Colonic mucosa (tissue), 4 donors: ENCODE results near the gene TMEM258. TPM values are rescaled to one million over a fixed set of nuclear protein-coding genes. Genes with fewer than 3 reads are reported as not detected.

Experiments used
- DNase-seq: peaks from one replicate; pipeline ENCODE4 v3.0.0-alpha.2; 2020
- H3K27ac ChIP-seq: fragments of 200-600 bp; one replicate; pipeline ENCODE4 v1.8.0; 2021
- H3K27me3 ChIP-seq: fragments of 200-600 bp; one replicate; pipeline ENCODE4 v1.8.0; 2021
- H3K36me3 ChIP-seq: fragments of 200-600 bp; one replicate; pipeline ENCODE4 v1.8.0; 2021
- H3K4me1 ChIP-seq: fragments of 200-600 bp; one replicate; pipeline ENCODE4 v1.8.0; 2021; ENCODE audit warnings: mild to moderate bottlenecking
- H3K4me3 ChIP-seq: fragments of 200-600 bp; one replicate; pipeline ENCODE4 v1.8.0; 2021
- H3K9ac ChIP-seq, 2 donors: one replicate each; pipeline ENCODE4 v1.7.0; 2013; ENCODE audit warnings: control low read depth in 2 of 2, low read depth in 2 of 2, low read length in 2 of 2
- H3K9me3 ChIP-seq: fragments of 200-600 bp; one replicate; pipeline ENCODE4 v1.8.0; 2021
- intact Hi-C: fragments of 100-400 bp; cut with DNase I; formaldehyde crosslinking; loops from one replicate; pipeline ENCODE4 v1.14.1; 2022
- total RNA-seq, 2 donors: library from RNA; stranded (reverse); fragmentation: NEBNext Ultra II Directional in 1 of 2; extraction: Animal tissue kit (Norgen Biotek cat#: 25700) in 1 of 2; gene quantifications; one replicate each; pipeline ENCODE4 v1.2.1, GENCODE V29; 2021
- TF ChIP-seq, protein P1 (sequence below): fragments of 200-600 bp; IDR thresholded peaks from one replicate; pipeline ENCODE4 v1.8.0; 2022; ENCODE audit warnings: antibody characterized with exemption, mild to moderate bottlenecking
- donor health status: healthy.
- donor health status: DM: no; HTN: no; CAD: no.
- donor health status: DM: no; HTN: no; CAD: no.

Gene TMEM258
- total RNA-seq, 2 donors from 2014 or later: 119 to 149 TPM

DNA sequence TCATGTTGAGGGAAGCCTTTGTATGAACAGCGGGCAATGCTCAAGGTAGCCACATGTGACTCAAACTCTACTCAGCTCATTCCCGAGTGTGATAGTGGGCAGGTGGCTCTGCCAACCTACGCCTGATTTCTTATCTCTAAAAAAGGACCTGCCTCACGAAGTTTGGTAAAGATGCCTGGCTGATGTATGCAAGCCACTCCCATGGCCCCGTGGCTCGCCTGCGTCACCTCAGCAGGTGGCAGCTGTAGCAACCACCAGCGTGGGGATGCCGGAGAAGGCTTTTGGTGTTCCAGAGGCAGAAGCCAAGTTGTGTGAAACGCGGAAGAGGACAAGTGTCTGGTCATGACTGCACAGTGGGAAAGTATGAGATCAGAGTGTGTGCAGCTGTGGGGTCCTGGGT, 41.1 kb upstream of the TMEM258 start:
- intact Hi-C loops: no loop called here
- TF ChIP-seq, protein P1, sequence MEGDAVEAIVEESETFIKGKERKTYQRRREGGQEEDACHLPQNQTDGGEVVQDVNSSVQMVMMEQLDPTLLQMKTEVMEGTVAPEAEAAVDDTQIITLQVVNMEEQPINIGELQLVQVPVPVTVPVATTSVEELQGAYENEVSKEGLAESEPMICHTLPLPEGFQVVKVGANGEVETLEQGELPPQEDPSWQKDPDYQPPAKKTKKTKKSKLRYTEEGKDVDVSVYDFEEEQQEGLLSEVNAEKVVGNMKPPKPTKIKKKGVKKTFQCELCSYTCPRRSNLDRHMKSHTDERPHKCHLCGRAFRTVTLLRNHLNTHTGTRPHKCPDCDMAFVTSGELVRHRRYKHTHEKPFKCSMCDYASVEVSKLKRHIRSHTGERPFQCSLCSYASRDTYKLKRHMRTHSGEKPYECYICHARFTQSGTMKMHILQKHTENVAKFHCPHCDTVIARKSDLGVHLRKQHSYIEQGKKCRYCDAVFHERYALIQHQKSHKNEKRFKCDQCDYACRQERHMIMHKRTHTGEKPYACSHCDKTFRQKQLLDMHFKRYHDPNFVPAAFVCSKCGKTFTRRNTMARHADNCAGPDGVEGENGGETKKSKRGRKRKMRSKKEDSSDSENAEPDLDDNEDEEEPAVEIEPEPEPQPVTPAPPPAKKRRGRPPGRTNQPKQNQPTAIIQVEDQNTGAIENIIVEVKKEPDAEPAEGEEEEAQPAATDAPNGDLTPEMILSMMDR: no peak
- peaks cover 17% of the 10 kb centered on the region for H3K27me3 ChIP-seq
- no peak overlapping the region for H3K27ac ChIP-seq
- no peak overlapping the region for H3K4me3 ChIP-seq
- H3K4me1 ChIP-seq: no peaks in the 10 kb centered on the region
- H3K9me3 ChIP-seq: no peaks in the 10 kb centered on the region
- no peaks in the 10 kb centered on the region for H3K36me3 ChIP-seq
- DNase-seq: no peak
- no peak overlapping the region for H3K9ac ChIP-seq

DNA sequence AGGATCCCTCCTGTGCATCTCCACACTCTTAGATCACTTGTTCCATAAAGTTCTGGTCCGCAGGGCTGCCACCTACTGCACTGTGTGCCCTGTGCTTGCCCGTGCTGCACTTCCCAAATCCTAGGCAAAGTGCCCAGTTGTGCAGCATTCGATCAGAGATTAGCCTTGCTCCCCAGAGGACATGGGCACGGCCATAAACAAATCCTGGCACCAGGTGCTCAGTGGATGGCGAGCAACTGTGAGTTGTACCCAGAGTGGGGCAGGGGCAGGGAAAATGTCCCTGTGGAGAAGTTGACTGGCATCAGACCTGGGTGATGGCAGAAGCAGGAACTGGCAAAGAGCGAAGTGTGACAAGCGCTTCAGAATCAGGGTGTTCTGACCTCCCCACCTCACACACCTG, 40.4 kb upstream of the TMEM258 start:
- TF ChIP-seq, protein P1: no peak
- Histone ChIP-seq H3K27ac (no peak overlapping the region), H3K4me3 (no peak overlapping the region), H3K27me3 (peaks cover 22% of the 10 kb centered on the region), H3K4me1 (no peaks in the 10 kb centered on the region), H3K9me3 (no peaks in the 10 kb centered on the region), H3K9ac (no peak overlapping the region), H3K36me3 (no peaks in the 10 kb centered on the region)
- intact Hi-C loops: no loop called here
- no peak for DNase-seq

DNA sequence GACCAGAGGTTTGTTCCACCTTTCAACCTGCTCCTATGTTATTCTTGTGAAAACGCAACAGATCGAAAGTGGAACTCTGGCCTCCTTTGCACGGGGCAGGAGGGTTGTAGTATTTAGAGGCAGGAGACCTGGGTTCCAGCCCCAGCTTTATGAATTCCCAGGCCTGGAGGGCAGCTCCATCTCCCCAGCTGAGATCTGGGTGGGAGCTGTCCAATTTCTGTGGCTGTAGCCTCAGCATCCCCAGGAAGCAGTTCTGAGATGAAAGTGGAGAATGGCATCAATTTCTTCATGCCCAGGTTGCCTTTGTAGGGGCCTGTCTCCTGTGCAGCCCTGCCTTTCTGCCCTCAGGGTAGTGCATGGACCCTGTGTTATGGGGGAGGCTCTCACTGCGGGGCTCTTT, 39.8 kb upstream of the TMEM258 start:
- no peak overlapping the region for H3K27ac ChIP-seq
- H3K4me3 ChIP-seq: no peak overlapping the region
- no peaks in the 10 kb centered on the region for H3K36me3 ChIP-seq
- TF ChIP-seq, protein P1: no peak
- intact Hi-C loops: no loop called here
- no peaks in the 10 kb centered on the region for H3K9me3 ChIP-seq
- no peak overlapping the region for H3K9ac ChIP-seq
- no peaks in the 10 kb centered on the region for H3K4me1 ChIP-seq
- DNase-seq: no peak
- H3K27me3 ChIP-seq: peaks cover 27% of the 10 kb centered on the region

DNA sequence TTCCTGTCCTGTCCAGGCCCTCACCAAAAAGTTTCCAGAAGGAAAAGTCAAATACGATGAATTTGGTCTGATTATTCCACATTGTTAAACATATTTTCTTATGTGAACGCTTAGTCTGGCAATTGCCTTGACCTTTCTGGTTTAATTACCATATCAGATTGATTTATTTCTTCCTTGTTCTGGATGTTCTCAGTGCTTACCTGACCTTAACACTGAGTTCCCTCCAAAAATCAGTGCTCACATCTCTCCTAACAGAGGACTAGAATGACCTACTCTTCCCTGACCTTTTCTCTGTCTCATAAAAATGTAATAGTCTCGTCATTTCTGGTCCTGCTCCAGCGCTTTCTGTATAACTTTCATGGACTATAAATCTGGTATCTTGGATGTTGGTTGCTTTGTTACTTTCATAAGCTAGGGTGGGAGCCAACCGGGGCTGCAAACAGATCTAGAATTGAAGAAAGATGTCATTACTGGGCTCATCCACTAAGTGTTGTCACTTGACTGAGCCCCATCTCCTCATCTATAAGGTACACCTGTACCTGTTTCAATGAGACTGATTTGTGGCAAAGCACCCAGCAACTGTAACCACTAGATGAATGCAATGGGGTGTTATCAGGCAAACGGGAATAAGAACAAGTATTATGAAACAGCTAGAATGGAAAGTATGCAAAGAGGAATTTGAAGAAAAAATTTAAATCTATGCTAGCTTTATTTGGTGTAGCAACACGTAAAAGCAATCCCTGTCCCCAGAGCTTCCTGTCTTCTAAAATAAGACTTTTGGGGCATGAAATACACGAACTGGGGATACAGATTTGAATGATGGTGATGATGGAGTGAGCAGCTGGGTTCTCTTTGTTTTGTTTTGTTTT, 38.1 kb upstream of the TMEM258 start:
- Histone ChIP-seq H3K27ac (no peak overlapping the region), H3K36me3 (no peaks in the 10 kb centered on the region), H3K9ac (no peak overlapping the region), H3K27me3 (peaks cover 37% of the 10 kb centered on the region), H3K4me3 (no peak overlapping the region), H3K4me1 (no peaks in the 10 kb centered on the region), H3K9me3 (no peaks in the 10 kb centered on the region)
- intact Hi-C loops: no loop called here
- TF ChIP-seq, protein P1: no peak
- DNase-seq: no peak

DNA sequence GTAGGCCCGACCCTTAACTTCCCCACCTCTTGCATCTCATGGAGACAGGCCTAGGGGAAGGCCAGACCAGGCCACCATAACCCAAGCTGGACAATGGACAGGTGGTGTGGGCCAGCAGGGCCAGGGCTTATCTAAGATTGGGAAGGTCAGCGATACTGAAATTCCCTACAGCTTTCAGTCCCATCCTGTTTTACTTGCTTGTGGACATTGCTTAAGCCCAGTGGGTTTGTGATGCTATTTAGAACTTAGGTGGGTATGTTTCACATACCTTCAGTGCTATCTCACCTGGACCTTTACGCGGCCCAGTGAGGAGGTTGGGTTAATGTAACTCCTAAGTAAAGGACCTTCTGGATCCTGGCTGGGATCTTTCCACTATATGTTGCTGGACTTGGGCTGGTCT, 37.4 kb upstream of the TMEM258 start:
- no peak overlapping the region for H3K27ac ChIP-seq
- no peaks in the 10 kb centered on the region for H3K4me1 ChIP-seq
- intact Hi-C loops: no loop called here
- H3K27me3 ChIP-seq: peaks cover 37% of the 10 kb centered on the region
- no peak overlapping the region for H3K4me3 ChIP-seq
- no peaks in the 10 kb centered on the region for H3K9me3 ChIP-seq
- H3K36me3 ChIP-seq: no peaks in the 10 kb centered on the region
- no peak overlapping the region for H3K9ac ChIP-seq
- TF ChIP-seq, protein P1: no peak
- no peak for DNase-seq
